GM13977 (cell line): ENCODE data around the gene GJA4.

Source experiments
- DNase-seq: peaks from one replicate; pipeline ENCODE4 v3.0.0; 2012; ENCODE audit warnings: low spot score
- CTCF ChIP-seq: IDR thresholded peaks from 2 replicates; pipeline ENCODE4 v1.5.1; 2012; ENCODE audit warnings: mild to moderate bottlenecking, control low read depth; ENCODE audit not compliant: insufficient read depth; ENCODE audit errors: extremely low read depth, missing control alignments
- in situ Hi-C: fragments of 300-500 bp; cut with MboI; formaldehyde crosslinking; loops from one replicate; pipeline ENCODE4 v1.12.0; 2022; ENCODE audit warnings: low sequenced_read_pairs, low pct_unique_long_range_greater_than_20kb, mixed read lengths, inconsistent platforms; ENCODE audit not compliant: unreplicated experiment

The GJA4 gene

GRCh38 chr1:34747638-34747941 is 45.2 kb upstream of the GJA4 start:
- TF ChIP-seq CTCF: no peak
- in situ Hi-C loops: no loop called here
- DNase-seq: no peak

- in situ Hi-C loops: no loop called here
- no peak for DNase-seq
- TF ChIP-seq CTCF: no peak
These were observed 42.8 kb upstream of the GJA4 start for GRCh38 chr1:34749992-34750391.

- no peak for DNase-seq
- no peak for TF ChIP-seq CTCF
- in situ Hi-C loops: no loop called here
These were observed 42.2 kb upstream of the GJA4 start for GRCh38 chr1:34750610-34751009.

- in situ Hi-C loops: no loop called here
- no peak for DNase-seq
- TF ChIP-seq CTCF: no peak
These were observed 39.6 kb upstream of the GJA4 start for GRCh38 chr1:34753163-34753562.

GRCh38 chr1:34754964-34755637 is 37.7 kb upstream of the GJA4 start, which contains the start of gene GJB5:
TSS of gene GJB5 (plus strand) at chr1:34755047. CDS start at chr1:34757331, 2,284 bp downstream.
- in situ Hi-C loops: no loop called here
- DNase-seq: no peak
- no peak for TF ChIP-seq CTCF

- no peak for DNase-seq
- in situ Hi-C loops: no loop called here
- TF ChIP-seq CTCF: no peak
These were observed 36.8 kb upstream of the GJA4 start for GRCh38 chr1:34755961-34756360.
